NCI-H748 (cell line): ENCODE results near the gene SMAD2.
"Not testable (repeated sequence)": the region's sequence is repeated elsewhere in the genome, so short reads cannot be mapped to it uniquely, and the experiment has no call there.

Source experiments
- DNase-seq: peaks from one replicate; lab custom pipeline; 2025; ENCODE audit not compliant: unreplicated experiment; lab: John Stamatoyannopoulos, UW

SMAD2 gene

DNA sequence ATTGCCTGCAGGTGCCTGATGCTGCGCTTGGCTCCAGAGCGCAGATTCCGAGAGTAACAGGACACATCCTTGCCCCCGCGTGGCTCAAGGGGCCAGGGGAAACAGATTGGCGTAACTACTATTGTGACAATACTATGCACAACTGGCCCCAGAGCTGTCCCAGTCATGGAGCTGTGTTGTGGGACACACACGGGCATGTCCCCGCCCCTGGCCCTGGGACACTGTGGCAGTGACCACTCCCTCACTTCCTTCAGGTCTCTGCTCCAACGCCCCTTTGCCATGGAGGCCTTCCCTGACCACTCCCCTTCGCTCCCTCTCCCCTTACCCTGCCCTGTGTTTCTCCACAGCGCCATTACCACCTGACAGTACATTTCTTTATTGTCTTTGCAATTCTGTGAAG, 132.1 kb downstream of the SMAD2 start:
- DNase-seq = no peak

- no peak for DNase-seq
These were observed 133.3 kb downstream of the SMAD2 start for GRCh38 chr18:47797126-47797525.

DNA sequence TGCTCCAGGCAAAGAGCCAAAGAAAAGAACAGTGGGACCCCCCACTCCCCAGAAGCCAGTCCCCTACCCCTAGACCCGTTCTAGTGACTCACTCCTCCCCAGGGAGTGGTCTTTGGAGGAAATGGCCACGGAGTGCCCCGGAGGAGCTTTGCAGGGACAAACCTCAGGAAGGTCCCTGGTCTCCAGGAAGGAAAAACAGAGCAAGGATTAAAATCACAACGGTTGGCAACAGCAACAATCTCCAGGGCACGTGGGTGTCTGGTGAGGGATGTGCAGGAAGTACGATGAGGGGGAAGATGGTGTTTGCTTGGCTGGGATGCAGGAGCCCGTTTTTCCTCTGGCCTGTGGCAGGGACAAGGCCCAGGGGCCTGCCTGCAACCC, 135.0 kb downstream of the SMAD2 start:
- no peak for DNase-seq

GRCh38 chr18:47794725-47795433, 135.6 kb downstream of the SMAD2 start:
- no peak for DNase-seq

GRCh38 chr18:47793609-47794008, 136.8 kb downstream of the SMAD2 start:
- no peak for DNase-seq

GRCh38 chr18:47791461-47791985, 138.9 kb downstream of the SMAD2 start:
- DNase-seq = no peak

DNA sequence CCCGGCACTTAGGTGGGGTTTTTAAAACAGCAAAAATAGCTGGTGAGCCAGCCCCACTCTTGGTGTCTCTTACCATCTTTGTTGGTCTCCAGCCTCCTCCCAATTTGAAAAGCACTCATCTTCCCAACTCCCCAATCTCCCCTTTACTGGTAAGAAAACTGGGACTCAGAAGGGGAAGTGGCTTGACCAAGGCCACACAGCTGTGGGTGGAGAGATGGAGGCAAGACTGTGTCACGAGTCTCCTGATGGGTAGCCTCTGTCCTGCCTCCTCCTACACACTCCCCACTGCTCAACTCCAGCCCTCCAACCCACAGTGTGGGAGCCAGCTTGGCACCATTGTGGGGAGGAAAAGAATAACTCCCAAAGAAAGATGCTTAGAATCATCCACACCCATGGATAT, 140.4 kb downstream of the SMAD2 start:
- no peak for DNase-seq

DNA sequence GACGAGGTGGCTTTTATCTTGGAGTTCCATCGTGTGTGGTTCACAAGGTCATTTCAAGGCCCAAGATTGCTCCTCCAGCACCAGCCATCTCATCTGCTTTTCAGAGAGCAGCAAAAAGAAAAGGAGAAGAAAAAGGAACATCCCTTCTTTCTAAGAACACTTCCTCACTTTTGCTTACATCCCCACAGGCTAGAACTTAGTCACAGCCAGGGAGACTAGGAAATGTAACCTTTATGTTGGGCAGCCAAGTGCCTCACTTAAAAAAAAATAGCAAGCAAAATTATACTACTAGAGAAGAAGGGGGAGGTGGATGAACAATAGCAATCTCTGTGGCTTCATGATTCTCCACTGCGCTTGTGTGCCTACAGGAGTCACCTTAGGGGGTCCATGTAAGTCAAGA, 141.8 kb downstream of the SMAD2 start:
- DNase-seq = no peak

DNA sequence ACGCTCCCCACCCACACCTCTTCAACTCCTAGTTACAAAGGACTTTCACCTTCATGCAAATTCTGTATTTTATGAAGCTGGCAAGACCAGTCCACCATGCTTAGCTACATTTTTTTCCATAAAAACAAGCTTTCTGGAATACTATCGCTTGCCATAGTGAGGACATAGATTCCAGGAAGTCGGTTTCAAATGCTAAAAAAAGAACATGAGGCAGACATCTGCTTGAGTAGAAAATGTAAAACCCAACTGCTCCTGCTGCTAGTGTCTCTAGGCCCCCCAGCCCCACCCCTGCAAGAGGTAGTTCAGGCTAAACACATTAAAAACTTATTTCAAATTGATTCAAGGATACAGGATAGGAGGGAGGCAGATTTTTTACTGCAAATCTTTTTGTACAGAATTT, 148.9 kb downstream of the SMAD2 start:
- no peak for DNase-seq

DNA sequence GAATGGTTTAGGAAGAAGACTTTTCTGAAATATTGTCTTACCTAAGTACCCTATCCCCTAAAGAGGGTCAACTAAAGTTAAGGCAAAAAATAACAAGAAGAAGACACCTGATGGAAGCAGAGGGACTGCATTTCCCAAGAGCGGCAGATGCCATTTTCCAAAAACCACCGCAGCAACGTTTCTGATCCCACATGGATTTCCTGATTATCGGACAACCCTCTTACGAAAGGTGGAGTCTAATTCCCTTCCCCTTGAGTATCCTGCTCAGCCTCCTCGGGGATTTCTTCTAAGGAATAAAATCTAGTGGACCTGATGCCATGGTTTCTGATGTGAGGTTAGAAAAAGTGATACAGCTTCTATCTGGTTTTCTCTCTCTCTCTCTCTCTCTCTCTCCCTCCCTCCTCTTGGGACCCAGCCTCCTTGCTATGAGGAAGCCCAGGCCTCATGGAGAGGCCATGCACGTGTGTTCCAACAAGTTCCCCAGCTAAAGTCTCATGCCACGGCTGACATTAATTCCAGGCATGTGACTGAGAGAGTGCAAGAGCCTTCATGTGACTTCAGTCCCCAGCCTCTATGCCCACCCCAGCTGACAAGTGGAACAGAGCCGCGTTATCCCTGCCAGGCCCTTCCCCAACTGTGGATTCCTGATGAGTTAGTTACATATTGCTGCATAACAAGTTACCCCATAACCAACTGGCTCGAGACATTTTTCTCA, 150.3 kb downstream of the SMAD2 start:
- DNase-seq = no peak

- no peak for DNase-seq
These were observed 151.1 kb downstream of the SMAD2 start for GRCh38 chr18:47779381-47779780.

DNA sequence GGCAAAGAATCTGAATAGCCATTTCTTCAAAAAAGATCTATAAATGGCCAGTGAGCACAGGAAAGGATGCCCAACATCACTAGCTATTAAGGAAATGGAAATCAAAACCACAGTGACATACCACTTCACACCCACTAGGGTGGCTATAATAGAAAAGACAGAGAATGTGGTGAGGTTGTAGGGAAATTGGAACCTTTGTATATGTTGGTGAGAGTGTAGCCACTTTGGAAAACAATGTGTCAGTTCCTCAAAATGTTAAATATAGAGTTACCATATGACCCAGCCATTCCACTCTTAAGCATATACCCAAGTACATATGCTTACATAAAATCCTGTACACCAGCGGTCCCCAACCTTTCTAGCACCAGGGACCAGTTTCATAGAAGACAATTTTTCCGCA, 152.8 kb downstream of the SMAD2 start:
- no peak for DNase-seq

DNA sequence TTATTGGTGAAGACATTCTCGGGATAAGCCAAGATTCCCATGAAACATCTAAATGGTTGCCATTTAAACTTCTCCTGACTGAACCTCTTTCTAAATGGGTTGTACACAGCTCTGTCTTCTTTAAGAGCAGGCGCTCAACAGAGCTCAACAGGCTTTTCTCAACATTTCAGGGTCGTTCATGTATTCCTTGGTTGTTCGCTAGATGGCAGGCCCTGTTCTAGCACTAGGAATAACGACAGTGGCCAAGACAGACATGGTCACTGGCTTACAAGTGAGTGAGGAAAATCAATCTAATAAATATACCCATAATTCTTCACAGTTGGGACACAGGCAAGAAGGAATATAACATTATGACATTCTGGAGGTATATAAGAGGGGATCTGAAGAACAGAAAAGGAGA, 154.5 kb downstream of the SMAD2 start:
- DNase-seq = no peak

GRCh38 chr18:47773931-47774330, 156.5 kb downstream of the SMAD2 start:
- DNase-seq = no peak

DNA sequence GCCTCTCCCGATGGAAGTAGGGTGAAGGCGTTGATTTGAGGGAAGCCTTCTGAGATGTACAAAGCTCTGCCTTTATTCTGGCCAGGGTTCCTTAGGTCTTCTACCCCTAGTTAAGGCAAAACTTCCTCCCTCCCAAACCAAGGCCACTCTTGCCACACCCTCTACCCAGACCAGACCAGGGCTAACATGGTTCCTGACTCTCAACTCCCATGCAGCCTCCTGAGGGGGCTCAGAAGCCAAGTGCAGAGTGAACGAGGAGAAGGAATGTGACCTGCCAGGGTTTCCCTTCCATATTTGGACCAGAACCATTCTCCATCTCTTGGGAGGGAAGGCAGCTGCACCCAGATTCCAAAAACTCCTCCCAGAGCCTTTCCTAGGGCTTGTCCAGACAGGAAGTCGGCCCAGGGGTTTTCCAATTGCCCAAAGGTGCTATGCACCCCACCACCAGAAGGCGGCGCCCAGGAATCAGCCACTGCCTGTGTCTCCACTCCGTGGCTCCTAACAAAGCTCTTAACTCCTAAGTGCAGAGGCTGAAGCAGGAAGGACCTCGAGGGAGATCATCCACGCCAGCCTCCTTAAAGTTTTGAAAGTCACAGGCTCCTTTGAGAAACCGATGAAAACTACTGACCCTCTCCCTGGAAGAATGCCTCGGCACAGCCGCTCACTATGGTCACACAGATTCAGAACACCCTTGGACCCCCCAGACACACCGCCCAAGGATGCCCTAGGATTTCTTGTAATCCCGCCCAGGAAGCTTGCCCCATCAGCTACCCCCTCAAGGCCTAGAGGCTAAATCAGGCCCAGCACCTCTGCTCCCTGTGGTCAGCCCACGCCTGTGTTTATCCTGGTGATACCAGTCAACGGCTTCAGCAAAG, 157.8 kb downstream of the SMAD2 start:
- DNase-seq = peak; percentile 71

GRCh38 chr18:47771922-47772321, 158.5 kb downstream of the SMAD2 start:
- DNase-seq = no peak

DNA sequence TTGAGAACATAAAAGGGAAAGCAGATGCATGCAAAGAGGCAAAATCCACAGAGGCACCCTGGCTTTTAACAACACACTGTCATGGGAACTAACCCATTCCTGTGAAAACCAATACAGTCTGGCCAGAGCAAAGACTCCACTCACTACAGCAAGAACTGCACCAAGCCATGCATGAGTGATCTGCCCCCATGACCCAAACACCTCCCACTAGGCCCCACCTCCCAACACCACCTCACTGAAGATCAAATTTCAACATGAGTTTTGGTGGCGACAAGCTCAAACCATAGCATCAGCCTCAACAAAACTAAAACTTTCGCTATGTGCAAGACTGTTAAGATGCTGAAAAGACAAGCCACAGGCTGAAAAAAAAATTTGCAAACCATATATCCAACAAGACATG, 162.8 kb downstream of the SMAD2 start:
- DNase-seq = no peak

- not testable (repeated sequence) for DNase-seq
These were observed 163.3 kb downstream of the SMAD2 start for GRCh38 chr18:47767198-47767597.
